Keratinocyte (primary cell): ENCODE results near the gene SPEM2. TPM values are rescaled to one million over a fixed set of nuclear protein-coding genes. Genes with fewer than 3 reads are reported as not detected.

ENCODE experiments used
- DNase-seq: peaks from one replicate; pipeline ENCODE4 v3.0.0-alpha.2; 2011; ENCODE audit warnings: low read depth, missing footprints, low spot score
- FAIRE-seq: peaks from 2 replicates; lab custom pipeline; 2011; peaks lifted over from hg19 to GRCh38; lab: Jason Lieb, UNC
- H2AFZ ChIP-seq: 2 replicates; pipeline ENCODE4 v1.6.0; 2012; ENCODE audit warnings: low read length, control low read depth, inconsistent platforms; ENCODE audit not compliant: control insufficient read depth
- H3K27ac ChIP-seq: 2 replicates; pipeline ENCODE4 v1.5.1; 2011; ENCODE audit warnings: low read length; ENCODE audit not compliant: control insufficient read depth, insufficient read depth
- H3K27me3 ChIP-seq: 3 replicates; pipeline ENCODE4 v1.6.0; 2011; ENCODE audit warnings: low read length; ENCODE audit not compliant: control insufficient read depth, insufficient read depth; ENCODE audit errors: extremely low read depth
- H3K36me3 ChIP-seq, 2 experiments: 2 replicates in 1 of 2; 3 replicates in 1 of 2; pipeline ENCODE4 v1.5.1; 2011; ENCODE audit warnings: low read length in 2 of 2, mild to moderate bottlenecking in 1 of 2; ENCODE audit not compliant: control insufficient read depth in 2 of 2, insufficient read depth in 2 of 2; ENCODE audit errors: extremely low read depth in 1 of 2
- H3K4me1 ChIP-seq: 3 replicates; pipeline ENCODE4 v1.5.1; 2011; ENCODE audit warnings: low read length; ENCODE audit not compliant: control insufficient read depth, insufficient read depth; ENCODE audit errors: extremely low read depth
- H3K4me2 ChIP-seq: 3 replicates; pipeline ENCODE4 v1.6.0; 2011; ENCODE audit warnings: low read depth, low read length; ENCODE audit not compliant: control insufficient read depth, insufficient read depth; ENCODE audit errors: extremely low read depth
- H3K4me3 ChIP-seq, 3 experiments: fragments of 200-600 bp in 1 of 3; sonication (generic) in 1 of 3; 2 replicates in 2 of 3; 3 replicates in 1 of 3; pipeline ENCODE4 v1.5.1; 2011 to 2016; ENCODE audit warnings: low read length in 3 of 3, mild to moderate bottlenecking in 3 of 3, control low read depth in 2 of 3, inconsistent platforms in 1 of 3, low read depth in 1 of 3, mixed read lengths in 1 of 3, mixed run types in 1 of 3, moderate library complexity in 1 of 3; ENCODE audit not compliant: control insufficient read depth in 2 of 3, insufficient read depth in 2 of 3; ENCODE audit errors: extremely low read depth in 1 of 3
- H3K79me2 ChIP-seq: 2 replicates; pipeline ENCODE4 v1.6.0; 2012; ENCODE audit warnings: low read length; ENCODE audit not compliant: control insufficient read depth, insufficient read depth
- H3K9ac ChIP-seq: 3 replicates; pipeline ENCODE4 v1.6.0; 2011; ENCODE audit warnings: low read length; ENCODE audit not compliant: control insufficient read depth, insufficient read depth; ENCODE audit errors: extremely low read depth
- H3K9me1 ChIP-seq: 3 replicates; pipeline ENCODE4 v1.6.0; 2011; ENCODE audit warnings: low read length; ENCODE audit not compliant: control insufficient read depth, insufficient read depth; ENCODE audit errors: extremely low read depth
- H3K9me3 ChIP-seq: 2 replicates; pipeline ENCODE4 v1.5.1; 2012; ENCODE audit warnings: low read depth, low read length; ENCODE audit not compliant: control insufficient read depth
- H4K20me1 ChIP-seq: 3 replicates; pipeline ENCODE4 v1.6.0; 2011; ENCODE audit warnings: low read length; ENCODE audit not compliant: control insufficient read depth, insufficient read depth; ENCODE audit errors: extremely low read depth
- CTCF ChIP-seq, 3 experiments: IDR thresholded peaks in 1 of 3; conservative IDR thresholded peaks in 1 of 3; optimal IDR thresholded peaks in 1 of 3; 2 replicates in 2 of 3; 3 replicates in 1 of 3; pipeline versions ENCODE3 to v1.5.1; 2011; ENCODE audit warnings: low read length in 3 of 3, mild to moderate bottlenecking in 3 of 3, moderate library complexity in 2 of 3, control low read depth in 1 of 3, inconsistent platforms in 1 of 3; ENCODE audit not compliant: insufficient read depth in 2 of 3; ENCODE audit errors: extremely low read depth in 1 of 3
- EZH2 ChIP-seq: IDR thresholded peaks from one replicate; pipeline ENCODE4 v1.6.1; 2012; ENCODE audit warnings: inconsistent platforms, mild to moderate bottlenecking, low read length, moderate library complexity
- dilution Hi-C: fragments of 300-500 bp; cut with MboI; formaldehyde crosslinking; loops from one replicate; pipeline ENCODE4 v1.7.0; 2020; ENCODE audit warnings: low sequenced_read_pairs; ENCODE audit not compliant: extremely low pct_ligation_motif_present
- polyA plus RNA-seq, 5 experiments: library from polyadenylated mRNA; depleted of rRNA in 3 of 5; stranded (reverse) in 3 of 5; stranded (forward) in 1 of 5; unstranded in 1 of 5; fragments of >200 nt; gene quantifications; 1 replicate in 1 of 5; 2 replicates in 3 of 5; 3 replicates in 1 of 5; pipeline versions ENCODE4 v1.2.1 to v1.2.3, GENCODE V29; 2011 to 2012; ENCODE audit warnings: missing spikeins in 2 of 5, low read depth in 1 of 5, low replicate concordance in 1 of 5

The SPEM2 gene
- polyA plus RNA-seq, 1 donor (not counting 4 experiments of a cell fraction or from before 2014, with no cell fraction given) = not detected

GRCh38 chr17:7438656-7439460 lies 13.4 kb downstream of the SPEM2 start:
- Histone ChIP-seq H3K79me2 (peaks cover 17% of the 10 kb centered on the region), H3K4me2 (peak overlapping the region; percentile 99), H3K9ac (peak overlapping the region; percentile 77), H4K20me1 (no peaks in the 10 kb centered on the region), H3K27ac (peak overlapping the region; percentile 62), H3K27me3 (no peaks in the 10 kb centered on the region), H3K36me3 (peaks cover 0 to 4% of the 10 kb centered on the region in 2 experiments), H3K4me1 (peaks cover 51% of the 10 kb centered on the region), H3K9me3 (no peaks in the 10 kb centered on the region), H3K4me3 (peak overlapping the region; percentile 59 to 81 (median 66)), H2AFZ (no peak overlapping the region), H3K9me1 (peaks cover 2% of the 10 kb centered on the region)
- DNase-seq (no peak), FAIRE-seq (peak; percentile 29)
- TF ChIP-seq EZH2 (no peak), CTCF (optimal IDR thresholded peaks at IDR 0.05 in 1 of 3, IDR thresholded peaks at IDR 0.05 in 1 of 3, conservative IDR thresholded peaks at IDR 0.05 in 1 of 3; ENCODE audit: extremely low read depth in 1 of 3, insufficient read depth in 2 of 3, low read length in 3 of 3) (no peak)
- dilution Hi-C loops = no loop called here

GRCh38 chr17:7439462-7440112 lies 14.2 kb downstream of the SPEM2 start, which contains the start of gene FGF11:
FGF11 (plus strand) TSS chr17:7439512; CDS start chr17:7439621, 109 bp downstream.
- Histone ChIP-seq H3K36me3 (peaks cover 0 to 4% of the 10 kb centered on the region in 2 experiments), H3K9me1 (peaks cover 4% of the 10 kb centered on the region), H3K4me3 (peak within 1 kb of the TSS; percentile 59 to 81 (median 77)), H3K27me3 (no peaks in the 10 kb centered on the region), H2AFZ (peak within 1 kb of the TSS; percentile 44), H3K4me2 (peak within 1 kb of the TSS; percentile 99), H3K4me1 (peaks cover 59% of the 10 kb centered on the region), H4K20me1 (no peaks in the 10 kb centered on the region), H3K79me2 (peaks cover 17% of the 10 kb centered on the region), H3K9ac (peak within 1 kb of the TSS; percentile 77), H3K9me3 (no peaks in the 10 kb centered on the region), H3K27ac (peak within 1 kb of the TSS; percentile 62)
- no peak for DNase-seq
- dilution Hi-C loops = no loop called here
- TF ChIP-seq CTCF (optimal IDR thresholded peaks at IDR 0.05 in 1 of 3, IDR thresholded peaks at IDR 0.05 in 1 of 3, conservative IDR thresholded peaks at IDR 0.05 in 1 of 3; ENCODE audit: extremely low read depth in 1 of 3, insufficient read depth in 2 of 3, low read length in 3 of 3) (no peak), EZH2 (no peak)
- no peak for FAIRE-seq
